ENCODE measurements around the gene FOCAD.

- TF ChIP-seq REST (IDR thresholded peaks at IDR 0.05; ENCODE audit: low read depth) (no peak), RAD21 (IDR thresholded peaks at IDR 0.05; ENCODE audit: low read depth) (no peak), EP300 (IDR thresholded peaks at IDR 0.05; ENCODE audit: borderline replicate concordance) (no peak), TEAD4 (IDR thresholded peaks at IDR 0.05) (no peak), ZBTB7A (IDR thresholded peaks at IDR 0.05; ENCODE audit: low read depth) (no peak), TAF1 (IDR thresholded peaks at IDR 0.05; ENCODE audit: low read depth) (no peak), CEBPB (IDR thresholded peaks at IDR 0.05) (no peak)
These were observed 40.4 kb upstream of the FOCAD start for GRCh38 chr9:20643660-20644059.

Data from Ishikawa (cell line).